GM19372 (cell line): ENCODE results near the gene PTGER2.

Source experiments
- ATAC-seq: cut with Tn5 transposase; IDR thresholded peaks from one replicate; pipeline ENCODE4 v1.9.1; 2021; ENCODE audit warnings: mild to moderate bottlenecking, low read depth, moderate library complexity; ENCODE audit not compliant: unreplicated experiment

The PTGER2 gene

GRCh38 chr14:52304248-52304904 lies 9.7 kb upstream of the PTGER2 start:
- no peak for ATAC-seq

DNA sequence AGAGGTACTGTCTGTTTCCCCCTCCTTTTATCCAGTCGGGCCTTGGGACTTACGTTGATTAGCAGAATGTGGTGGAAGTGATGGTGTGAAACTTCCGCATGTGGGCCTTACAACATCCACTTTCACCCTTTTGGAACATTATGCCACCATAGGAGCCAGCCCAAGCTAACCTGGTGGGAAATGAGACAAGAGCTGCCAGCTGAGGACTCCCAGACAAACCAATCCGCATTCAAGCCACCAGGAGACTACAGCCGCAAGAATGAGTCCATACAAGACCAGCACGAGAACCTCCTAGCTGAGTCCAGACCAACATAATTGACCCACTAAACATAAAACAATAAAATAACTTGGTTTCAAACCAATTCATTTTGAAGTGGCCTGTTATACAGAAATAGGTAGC lies 9.1 kb upstream of the PTGER2 start:
- no peak for ATAC-seq

DNA sequence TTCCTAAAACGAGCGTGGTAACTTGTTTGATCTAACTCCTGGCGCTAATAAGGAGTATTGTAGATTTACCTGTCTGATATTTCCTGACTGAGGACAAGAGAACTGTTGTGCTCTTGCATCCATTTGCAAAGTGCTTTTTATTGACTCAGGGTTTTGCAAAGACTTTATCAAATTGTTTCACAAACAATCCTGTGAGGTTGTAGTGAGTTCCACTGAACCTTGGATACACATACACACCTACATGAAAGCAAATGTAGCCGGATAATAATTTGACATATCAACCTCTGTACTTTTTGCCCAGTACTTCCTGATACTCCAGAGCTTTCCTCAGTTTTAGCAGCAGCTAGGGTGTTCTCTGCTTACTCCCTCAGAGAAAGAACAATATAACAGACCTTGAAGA lies 6.7 kb upstream of the PTGER2 start:
- ATAC-seq, result no peak

DNA sequence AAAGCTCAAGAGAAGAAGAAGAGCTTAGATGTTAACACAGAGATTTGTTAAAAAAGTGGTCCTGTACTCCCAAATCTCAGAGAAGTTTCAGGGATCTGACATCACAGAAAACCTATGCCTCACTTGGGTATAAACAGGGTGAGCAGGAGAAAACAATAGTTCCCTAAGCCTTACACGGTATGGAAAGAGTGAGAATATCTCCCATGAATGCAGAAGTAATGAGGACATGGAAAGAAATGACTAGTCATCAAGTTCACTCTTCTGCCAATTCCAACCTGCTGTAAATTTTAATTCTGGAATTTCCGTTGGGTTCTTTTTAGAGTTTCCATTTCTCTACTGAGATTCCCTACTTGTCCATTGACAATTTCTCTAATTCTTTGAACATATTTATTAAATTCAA lies 6.2 kb upstream of the PTGER2 start:
- ATAC-seq, result no peak

GRCh38 chr14:52310541-52310940 lies 3.6 kb upstream of the PTGER2 start:
- ATAC-seq, result no peak

- ATAC-seq, result no peak
Measured at GRCh38 chr14:52312931-52313355, 1.2 kb upstream of the PTGER2 start.

- no peak for ATAC-seq
Measured at GRCh38 chr14:52313462-52313861, 650 bp upstream of the PTGER2 start.

DNA sequence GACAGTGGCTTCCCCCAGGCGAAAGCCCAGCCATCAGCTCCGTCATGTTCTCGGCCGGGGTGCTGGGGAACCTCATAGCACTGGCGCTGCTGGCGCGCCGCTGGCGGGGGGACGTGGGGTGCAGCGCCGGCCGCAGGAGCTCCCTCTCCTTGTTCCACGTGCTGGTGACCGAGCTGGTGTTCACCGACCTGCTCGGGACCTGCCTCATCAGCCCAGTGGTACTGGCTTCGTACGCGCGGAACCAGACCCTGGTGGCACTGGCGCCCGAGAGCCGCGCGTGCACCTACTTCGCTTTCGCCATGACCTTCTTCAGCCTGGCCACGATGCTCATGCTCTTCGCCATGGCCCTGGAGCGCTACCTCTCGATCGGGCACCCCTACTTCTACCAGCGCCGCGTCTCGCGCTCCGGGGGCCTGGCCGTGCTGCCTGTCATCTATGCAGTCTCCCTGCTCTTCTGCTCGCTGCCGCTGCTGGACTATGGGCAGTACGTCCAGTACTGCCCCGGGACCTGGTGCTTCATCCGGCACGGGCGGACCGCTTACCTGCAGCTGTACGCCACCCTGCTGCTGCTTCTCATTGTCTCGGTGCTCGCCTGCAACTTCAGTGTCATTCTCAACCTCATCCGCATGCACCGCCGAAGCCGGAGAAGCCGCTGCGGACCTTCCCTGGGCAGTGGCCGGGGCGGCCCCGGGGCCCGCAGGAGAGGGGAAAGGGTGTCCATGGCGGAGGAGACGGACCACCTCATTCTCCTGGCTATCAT lies 663 bp downstream of the PTGER2 start:
- no peak for ATAC-seq

DNA sequence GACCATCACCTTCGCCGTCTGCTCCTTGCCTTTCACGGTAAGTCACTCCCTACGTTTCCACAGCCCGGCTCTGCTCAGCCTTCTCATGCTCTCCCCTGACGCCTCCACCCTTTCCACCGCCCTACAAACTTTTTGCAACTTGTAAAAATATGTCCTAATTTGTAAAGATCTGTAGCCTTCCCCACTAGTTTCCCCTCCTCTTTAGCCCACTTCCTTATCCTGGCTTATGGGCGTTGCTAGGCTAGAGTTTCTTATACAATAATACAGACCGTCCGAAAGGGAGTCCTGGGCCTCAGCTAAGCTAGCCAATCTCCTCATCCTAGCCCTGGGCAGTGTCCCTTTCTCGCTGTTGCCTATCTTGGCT lies 1.2 kb downstream of the PTGER2 start:
- ATAC-seq, result no peak

- no peak for ATAC-seq
Measured at GRCh38 chr14:52318062-52318461, 4.0 kb downstream of the PTGER2 start.

GRCh38 chr14:52318826-52319645 lies 4.9 kb downstream of the PTGER2 start:
- ATAC-seq, result no peak

GRCh38 chr14:52319919-52320318 lies 5.8 kb downstream of the PTGER2 start:
- ATAC-seq, result no peak

DNA sequence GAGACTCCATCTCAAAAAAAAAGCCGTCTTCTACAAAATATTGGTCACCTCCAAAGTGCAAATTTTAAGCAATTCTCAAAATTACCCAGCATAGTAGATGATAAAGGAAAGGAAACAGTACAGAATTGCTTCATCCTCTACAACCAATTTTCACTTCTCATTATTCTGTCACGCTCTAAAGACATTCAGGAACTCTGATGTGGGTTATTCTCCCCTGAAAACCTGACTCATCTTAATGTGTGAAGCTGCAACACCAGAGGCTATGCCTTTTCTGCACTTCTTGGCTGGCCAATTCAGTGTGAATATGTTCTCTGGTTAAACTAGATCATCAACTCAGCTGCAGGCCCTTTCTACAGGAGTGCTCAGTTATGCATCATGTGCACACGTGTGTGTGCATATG lies 11.0 kb downstream of the PTGER2 start:
- ATAC-seq, result peak; percentile 94

DNA sequence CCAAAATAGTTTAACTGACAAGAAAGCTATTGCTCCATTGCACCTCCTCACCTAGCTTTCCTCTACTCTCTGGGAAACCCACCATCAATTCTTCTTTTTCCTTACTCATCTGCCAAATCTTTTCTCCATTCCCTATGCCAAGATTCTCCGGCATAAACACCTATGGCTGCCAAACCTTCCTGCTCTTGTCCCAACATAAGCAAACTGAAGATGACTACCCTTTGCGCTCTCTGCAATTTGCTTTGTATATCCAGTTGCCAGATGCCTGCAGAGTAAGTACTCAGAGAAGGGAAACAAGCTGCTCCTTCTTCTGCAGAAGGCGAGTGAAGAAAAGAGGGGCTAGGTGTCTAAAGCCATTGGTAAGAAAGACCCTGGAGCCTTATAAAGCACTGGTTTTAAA lies 11.5 kb downstream of the PTGER2 start:
- no peak for ATAC-seq

GRCh38 chr14:52327374-52328226 lies 13.5 kb downstream of the PTGER2 start:
- ATAC-seq, result no peak

DNA sequence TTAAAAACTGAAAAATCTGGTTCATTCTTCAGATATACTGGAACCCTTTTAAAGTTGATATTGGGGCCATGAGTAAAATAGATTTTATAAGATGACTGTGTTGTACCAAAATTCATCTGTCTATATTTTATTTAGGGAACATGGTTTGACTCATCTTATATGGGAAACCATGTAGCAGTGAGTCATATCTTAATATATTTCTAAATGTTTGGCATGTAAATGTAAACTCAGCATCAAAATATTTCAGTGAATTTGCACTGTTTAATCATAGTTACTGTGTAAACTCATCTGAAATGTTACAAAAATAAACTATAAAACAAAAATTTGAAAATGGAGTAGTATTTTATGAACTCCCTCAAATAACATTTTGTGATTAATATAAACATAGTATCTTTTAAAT lies 14.2 kb downstream of the PTGER2 start:
- ATAC-seq, result no peak

- no peak for ATAC-seq
Measured at GRCh38 chr14:52329678-52330369, 15.7 kb downstream of the PTGER2 start.

DNA sequence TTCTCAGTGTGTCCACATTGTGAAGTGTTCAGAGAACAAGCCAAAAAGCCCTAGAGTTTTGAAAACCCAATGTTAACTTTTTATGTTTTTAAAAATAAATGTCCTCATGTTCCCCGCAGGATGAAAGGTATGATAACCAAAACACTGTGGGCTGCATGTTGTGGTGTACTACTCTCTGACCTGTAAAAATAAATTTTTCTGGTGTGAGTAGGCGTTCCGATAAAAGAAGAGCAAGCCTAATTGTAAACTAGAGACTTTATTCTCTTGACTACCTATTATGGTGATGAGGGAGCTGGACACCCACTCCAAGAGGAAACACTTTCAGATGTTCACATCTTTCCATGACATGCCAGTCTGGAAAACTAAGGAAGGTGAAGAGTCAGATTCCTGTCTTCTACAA lies 18.2 kb downstream of the PTGER2 start:
- no peak for ATAC-seq

- ATAC-seq, result no peak
Measured at GRCh38 chr14:52333108-52333507, 19.0 kb downstream of the PTGER2 start.
